ENCODE results near the gene ATP1A3. TPM values are rescaled to one million over a fixed set of nuclear protein-coding genes. Genes with fewer than 3 reads are reported as not detected.

Gene ATP1A3
- polyA plus RNA-seq, 3 donors from 2014 or later, result 0.29 to 5.9 (median 1.8) TPM

DNA sequence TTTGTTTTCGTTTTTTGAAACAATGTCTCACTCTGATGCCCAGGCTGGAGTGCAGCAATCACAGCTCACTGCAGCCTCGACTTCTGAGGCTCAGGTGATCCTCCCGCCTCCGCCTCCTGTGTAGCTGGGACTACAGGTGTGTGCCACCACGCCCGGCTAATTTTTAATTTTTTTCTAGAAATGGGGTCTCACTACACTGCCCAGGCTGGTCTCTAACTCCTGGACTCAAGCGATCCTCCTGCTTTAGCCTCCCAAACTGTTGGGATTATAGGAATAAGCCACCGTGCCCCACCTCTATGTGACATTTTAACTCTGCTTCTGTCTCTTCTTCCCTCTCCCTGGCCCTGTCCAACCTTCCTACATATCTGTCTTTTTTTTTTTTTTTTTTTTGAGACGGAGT, 5.1 kb downstream of the ATP1A3 start:
- no peak for DNase-seq
- Mint-ChIP-seq H3K4me1 (peaks cover 7 to 9% of the 10 kb centered on the region in 2 donors), H3K9me3 (no peaks in the 10 kb centered on the region), H3K36me3 (peaks cover 0 to 20% (median 8%) of the 10 kb centered on the region in 3 donors), H3K4me3 (no peak overlapping the region), H3K27ac (no peak overlapping the region), H3K27me3 (ENCODE audit: low read depth in 3 of 3) (peaks cover 3 to 12% (median 5%) of the 10 kb centered on the region in 3 donors)

GRCh38 chr19:41987141-41987860, 6.7 kb downstream of the ATP1A3 start:
- H3K9me3 Mint-ChIP-seq, result no peaks in the 10 kb centered on the region
- no peak overlapping the region for H3K4me3 Mint-ChIP-seq

DNA sequence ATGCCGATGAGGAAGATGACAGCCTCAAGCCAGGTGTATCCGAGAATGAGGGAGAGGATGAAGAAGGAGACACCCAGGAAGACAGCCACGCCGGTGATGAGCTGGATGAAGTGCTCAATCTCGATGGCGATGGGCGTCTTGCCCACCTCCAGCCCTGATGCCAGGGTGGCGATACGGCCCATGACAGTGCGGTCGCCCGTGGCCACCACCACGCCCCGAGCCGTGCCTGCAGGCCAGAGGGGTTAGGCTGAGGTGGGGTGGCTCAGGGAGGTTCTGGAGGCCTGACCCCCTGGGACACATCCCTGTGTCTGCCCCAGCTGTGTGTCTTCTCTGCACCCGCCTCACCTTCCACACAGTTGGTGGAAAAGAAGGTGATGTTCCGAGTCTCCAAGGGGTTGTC, 9.1 kb downstream of the ATP1A3 start:
- Mint-ChIP-seq H3K9me3 (no peaks in the 10 kb centered on the region), H3K27me3 (ENCODE audit: low read depth in 3 of 3) (peaks cover 0 to 3% (median 2%) of the 10 kb centered on the region in 3 donors), H3K4me3 (no peak overlapping the region), H3K36me3 (peaks cover 6 to 20% (median 12%) of the 10 kb centered on the region in 3 donors), H3K27ac (peak overlapping the region in 1 of 6 donors; percentile 64), H3K4me1 (no peaks in the 10 kb centered on the region)
- DNase-seq, result no peak

More at GRCh38 chr19:41987141-41987860, 6.7 kb downstream of the ATP1A3 start:
- Mint-ChIP-seq H3K4me1 (no peaks in the 10 kb centered on the region), H3K27ac (peak overlapping the region in 2 of 6 donors; percentile 38 to 41), H3K27me3 (ENCODE audit: low read depth in 3 of 3) (peaks cover 0 to 4% (median 3%) of the 10 kb centered on the region in 3 donors), H3K36me3 (peaks cover 0 to 20% (median 5%) of the 10 kb centered on the region in 3 donors)
- DNase-seq, result no peak

- DNase-seq, result no peak
- peaks cover 7 to 21% (median 11%) of the 10 kb centered on the region in 3 donors for H3K36me3 Mint-ChIP-seq
- no peaks in the 10 kb centered on the region for H3K9me3 Mint-ChIP-seq
- H3K27me3 Mint-ChIP-seq (ENCODE audit: low read depth in 3 of 3), result peaks cover 0 to 3% (median 2%) of the 10 kb centered on the region in 3 donors
- H3K27ac Mint-ChIP-seq, result no peak overlapping the region
- no peaks in the 10 kb centered on the region for H3K4me1 Mint-ChIP-seq
- H3K4me3 Mint-ChIP-seq, result no peak overlapping the region
Measured at GRCh38 chr19:41981724-41982123, 12.3 kb downstream of the ATP1A3 start.

GRCh38 chr19:41978470-41978869, 15.6 kb downstream of the ATP1A3 start:
- Mint-ChIP-seq H3K36me3 (peaks cover 11 to 15% (median 13%) of the 10 kb centered on the region in 3 donors), H3K4me1 (no peaks in the 10 kb centered on the region), H3K4me3 (no peak overlapping the region), H3K27me3 (ENCODE audit: low read depth in 3 of 3) (peaks cover 0 to 3% (median 0%) of the 10 kb centered on the region in 3 donors), H3K9me3 (no peaks in the 10 kb centered on the region), H3K27ac (no peak overlapping the region)
- DNase-seq, result no peak

- peaks cover 11 to 15% (median 13%) of the 10 kb centered on the region in 3 donors for H3K36me3 Mint-ChIP-seq
- no peak overlapping the region for H3K27ac Mint-ChIP-seq
- H3K9me3 Mint-ChIP-seq, result no peaks in the 10 kb centered on the region
- DNase-seq, result no peak
- no peak overlapping the region for H3K4me3 Mint-ChIP-seq
- no peaks in the 10 kb centered on the region for H3K4me1 Mint-ChIP-seq
- H3K27me3 Mint-ChIP-seq (ENCODE audit: low read depth in 3 of 3), result no peaks in the 10 kb centered on the region
Measured at GRCh38 chr19:41977916-41978315, 16.1 kb downstream of the ATP1A3 start.

DNA sequence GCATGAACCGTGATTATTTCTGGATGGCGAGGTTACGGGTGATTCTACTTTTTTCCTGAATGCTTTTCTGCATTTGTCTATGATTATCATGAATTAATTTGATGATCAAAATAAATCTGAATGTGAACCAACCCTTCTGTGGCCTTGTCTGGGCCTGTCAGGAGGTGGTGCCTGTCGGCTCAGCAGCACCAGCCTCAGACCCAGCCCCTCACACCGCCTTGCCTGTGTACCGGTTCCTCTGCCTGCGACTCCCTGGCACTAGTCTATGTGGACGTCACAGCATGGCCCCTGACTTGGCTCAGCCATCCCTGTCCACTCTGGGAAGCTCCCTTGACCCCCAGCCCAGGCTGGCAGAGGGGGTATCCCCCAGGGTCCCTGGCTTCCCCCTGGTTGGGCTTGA, 19.4 kb downstream of the ATP1A3 start:
- Mint-ChIP-seq H3K27ac (no peak overlapping the region), H3K4me1 (no peaks in the 10 kb centered on the region), H3K36me3 (peaks cover 6 to 15% (median 12%) of the 10 kb centered on the region in 3 donors), H3K9me3 (no peaks in the 10 kb centered on the region), H3K4me3 (no peak overlapping the region), H3K27me3 (ENCODE audit: low read depth in 3 of 3) (no peaks in the 10 kb centered on the region)
- no peak for DNase-seq

DNA sequence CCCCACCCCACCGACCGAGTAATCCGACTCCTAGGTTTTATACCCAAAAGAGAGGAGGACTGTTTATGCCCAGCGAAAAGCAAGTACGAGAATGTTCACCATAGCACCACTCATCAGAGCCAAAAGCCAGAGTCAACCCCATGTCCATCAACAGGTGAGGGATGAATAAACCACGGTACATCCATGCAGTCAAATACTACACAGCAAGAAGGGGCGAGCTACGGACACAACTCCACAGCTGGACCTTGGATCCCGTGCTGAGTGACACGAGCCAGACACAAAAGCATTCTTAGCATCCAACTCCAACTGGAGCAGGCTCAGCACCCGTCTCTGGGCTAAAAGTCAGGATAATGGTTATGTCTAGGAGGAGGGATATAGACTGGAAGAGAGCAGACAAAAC, 22.7 kb downstream of the ATP1A3 start:
- Mint-ChIP-seq H3K4me3 (no peak overlapping the region), H3K4me1 (no peaks in the 10 kb centered on the region), H3K9me3 (no peaks in the 10 kb centered on the region), H3K27ac (peak overlapping the region in 1 of 6 donors; percentile 40), H3K36me3 (peaks cover 16 to 22% (median 16%) of the 10 kb centered on the region in 3 donors), H3K27me3 (ENCODE audit: low read depth in 3 of 3) (no peaks in the 10 kb centered on the region)
- DNase-seq, result no peak

- Mint-ChIP-seq H3K27me3 (ENCODE audit: low read depth in 3 of 3) (peaks cover 0 to 2% (median 2%) of the 10 kb centered on the region in 3 donors), H3K9me3 (no peaks in the 10 kb centered on the region), H3K27ac (no peak overlapping the region), H3K36me3 (peaks cover 16 to 24% (median 16%) of the 10 kb centered on the region in 3 donors), H3K4me1 (no peaks in the 10 kb centered on the region), H3K4me3 (no peak overlapping the region)
- no peak for DNase-seq
Measured at GRCh38 chr19:41969772-41970458, 24.1 kb downstream of the ATP1A3 start.

DNA sequence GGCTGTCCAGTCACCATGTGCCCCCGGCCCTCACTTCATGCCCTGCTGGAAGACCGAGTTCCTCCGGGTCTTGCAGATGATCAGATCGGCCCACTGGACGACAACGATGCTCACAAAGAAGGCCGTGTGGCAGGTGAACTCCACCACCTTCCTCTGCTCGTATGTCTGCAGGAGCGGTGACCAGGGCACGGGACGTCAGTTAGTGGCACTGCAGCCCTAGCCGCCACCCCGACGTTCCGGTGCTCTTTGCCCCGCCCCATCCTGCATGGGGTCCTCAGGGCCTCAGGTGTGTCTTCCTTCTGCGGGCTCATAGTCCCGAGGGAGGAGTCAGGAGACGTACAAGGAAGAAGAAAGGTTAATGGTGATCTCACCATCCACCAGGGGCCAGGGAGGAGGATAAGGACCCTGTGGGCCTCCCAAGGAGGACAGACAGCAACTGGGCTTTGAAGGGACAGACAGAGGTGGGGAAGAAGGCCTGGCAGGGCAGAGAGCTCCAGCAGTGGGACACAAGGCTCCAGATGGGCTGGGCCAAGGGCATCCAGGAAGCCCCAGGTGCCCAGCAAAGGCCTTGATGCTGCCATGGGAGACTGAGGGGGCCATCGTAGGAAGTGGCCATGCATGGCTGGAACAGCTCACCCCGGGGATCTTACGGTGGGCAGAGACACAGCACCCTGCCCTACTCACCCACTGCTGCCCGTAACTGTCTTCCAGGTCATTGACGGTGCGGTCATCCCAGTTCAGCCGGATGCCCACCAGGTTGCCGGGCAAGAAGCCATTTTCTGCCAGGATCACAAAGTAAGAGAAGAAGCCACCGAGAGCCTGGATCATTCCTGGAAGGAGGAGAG, 25.1 kb downstream of the ATP1A3 start:
- H3K9me3 Mint-ChIP-seq, result no peaks in the 10 kb centered on the region
- DNase-seq, result no peak
- no peak overlapping the region for H3K27ac Mint-ChIP-seq
- peaks cover 0 to 2% (median 2%) of the 10 kb centered on the region in 3 donors for H3K27me3 Mint-ChIP-seq (ENCODE audit: low read depth in 3 of 3)
- no peak overlapping the region for H3K4me3 Mint-ChIP-seq
- H3K36me3 Mint-ChIP-seq, result peaks cover 11 to 21% (median 16%) of the 10 kb centered on the region in 3 donors
- no peaks in the 10 kb centered on the region for H3K4me1 Mint-ChIP-seq

- Mint-ChIP-seq H3K4me3 (no peak overlapping the region), H3K27me3 (ENCODE audit: low read depth in 3 of 3) (peaks cover 0 to 2% (median 2%) of the 10 kb centered on the region in 3 donors), H3K27ac (no peak overlapping the region), H3K9me3 (no peaks in the 10 kb centered on the region), H3K36me3 (peaks cover 11 to 21% (median 16%) of the 10 kb centered on the region in 3 donors), H3K4me1 (no peaks in the 10 kb centered on the region)
- no peak for DNase-seq
Measured at GRCh38 chr19:41967054-41967783, 26.8 kb downstream of the ATP1A3 start.

DNA sequence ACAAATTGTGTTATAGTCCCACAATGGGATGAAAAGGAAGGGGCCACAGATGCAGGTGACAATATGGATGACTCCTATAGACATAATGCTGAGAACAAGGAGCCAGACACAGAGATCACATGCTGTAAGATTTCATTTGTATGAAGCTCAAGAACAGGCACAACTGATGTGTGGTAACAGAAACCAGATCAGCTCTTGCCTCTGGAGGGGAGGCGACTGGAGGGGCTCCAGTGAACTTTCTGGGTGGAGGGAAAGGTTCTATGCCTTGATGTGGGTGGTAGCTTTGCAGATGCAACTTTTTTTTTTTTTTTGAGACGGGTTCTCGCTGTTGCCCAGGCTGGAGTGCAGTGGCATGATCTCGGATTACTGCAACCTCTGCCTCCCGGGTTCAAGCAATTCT, 28.9 kb downstream of the ATP1A3 start:
- peaks cover 8 to 21% (median 11%) of the 10 kb centered on the region in 3 donors for H3K36me3 Mint-ChIP-seq
- DNase-seq, result no peak
- no peaks in the 10 kb centered on the region for H3K4me1 Mint-ChIP-seq
- H3K27me3 Mint-ChIP-seq (ENCODE audit: low read depth in 3 of 3), result peaks cover 0 to 2% (median 2%) of the 10 kb centered on the region in 3 donors
- no peak overlapping the region for H3K27ac Mint-ChIP-seq
- H3K4me3 Mint-ChIP-seq, result no peak overlapping the region
- no peaks in the 10 kb centered on the region for H3K9me3 Mint-ChIP-seq

GRCh38 chr19:41960973-41961372, 33.1 kb downstream of the ATP1A3 start:
- Mint-ChIP-seq H3K9me3 (no peaks in the 10 kb centered on the region), H3K36me3 (peaks cover 0 to 3% (median 0%) of the 10 kb centered on the region in 3 donors), H3K4me1 (peaks cover 18 to 20% of the 10 kb centered on the region in 2 donors), H3K4me3 (peak overlapping the region in 4 of 5 donors; percentile 10 to 40 (median 24)), H3K27ac (no peak overlapping the region), H3K27me3 (ENCODE audit: low read depth in 3 of 3) (peaks cover 0 to 7% (median 2%) of the 10 kb centered on the region in 3 donors)
- no peak for DNase-seq

Measured in immature natural killer cell (primary cell).